HG03442 (cell line): Measurements from ENCODE around the gene MRPL48.
A peak's percentile ranks its signal among the peaks of the same experiment; 100 is the strongest.
"Not testable (repeated sequence)": the region's sequence is repeated elsewhere in the genome, so short reads cannot be mapped to it uniquely, and the experiment has no call there.

Experiments used
- ATAC-seq: cut with Tn5 transposase; IDR thresholded peaks from one replicate; pipeline ENCODE4 v1.9.1; 2021; ENCODE audit warnings: mild to moderate bottlenecking, moderate library complexity; ENCODE audit not compliant: unreplicated experiment

The MRPL48 gene

GRCh38 chr11:73833067-73833466, 45.4 kb downstream of the MRPL48 start:
- no peak for ATAC-seq

GRCh38 chr11:73838443-73839122, 50.9 kb downstream of the MRPL48 start:
- no peak for ATAC-seq

- no peak for ATAC-seq
Observed at GRCh38 chr11:73839123-73839457, 51.4 kb downstream of the MRPL48 start.

GRCh38 chr11:73851046-73851764, 63.5 kb downstream of the MRPL48 start:
- ATAC-seq: no peak

- no peak for ATAC-seq
Observed at GRCh38 chr11:73852049-73852448, 64.4 kb downstream of the MRPL48 start.

- ATAC-seq: no peak
Observed at GRCh38 chr11:73854680-73855079, 67.0 kb downstream of the MRPL48 start.

- no peak for ATAC-seq
Observed at GRCh38 chr11:73856031-73856567, 68.4 kb downstream of the MRPL48 start.

GRCh38 chr11:73859671-73860070, 72.0 kb downstream of the MRPL48 start:
- no peak for ATAC-seq

GRCh38 chr11:73860202-73860601, 72.5 kb downstream of the MRPL48 start:
- ATAC-seq: no peak

- no peak for ATAC-seq
Observed at GRCh38 chr11:73862986-73863385, 75.3 kb downstream of the MRPL48 start.

- no peak for ATAC-seq
Observed at GRCh38 chr11:73866095-73866579, 78.5 kb downstream of the MRPL48 start.

GRCh38 chr11:73866586-73866996, 78.9 kb downstream of the MRPL48 start:
- no peak for ATAC-seq

- no peak for ATAC-seq
Observed at GRCh38 chr11:73869332-73869949, 81.8 kb downstream of the MRPL48 start.

GRCh38 chr11:73870261-73870660, 82.6 kb downstream of the MRPL48 start:
- no peak for ATAC-seq

- ATAC-seq: no peak
Observed at GRCh38 chr11:73872749-73873357, 85.2 kb downstream of the MRPL48 start.

- ATAC-seq: no peak
Observed at GRCh38 chr11:73875380-73875779, 87.7 kb downstream of the MRPL48 start.

- ATAC-seq: no peak
Observed at GRCh38 chr11:73875840-73876239, 88.2 kb downstream of the MRPL48 start.

GRCh38 chr11:73876424-73877310, 89.0 kb downstream of the MRPL48 start, which contains the start of the genes COA4 and PAAF1:
Gene COA4, minus strand, starts transcription at chr11:73876846. Its CDS starts 3,468 bp downstream, at chr11:73873378.
Gene PAAF1, plus strand, starts transcription at chr11:73876999. Its CDS starts 23 bp downstream, at chr11:73877022.
- peak; percentile 98 for ATAC-seq

GRCh38 chr11:73878771-73879170, 91.1 kb downstream of the MRPL48 start:
- ATAC-seq: no peak

GRCh38 chr11:73880449-73880848, 92.8 kb downstream of the MRPL48 start:
- not testable (repeated sequence) for ATAC-seq
